HepG2 (cell line): ENCODE measurements around the gene SPOCD1.

ENCODE experiments used
- AHR ChIP-seq: IDR thresholded peaks from 2 replicates; pipeline ENCODE4 v1.6.1; 2018; ENCODE audit warnings: missing genetic modification reagents, missing compliant biosample characterization
- ARID5B ChIP-seq: IDR thresholded peaks from 2 replicates; pipeline ENCODE4 v1.4.0; 2020; ENCODE audit warnings: mild to moderate bottlenecking, missing genetic modification reagents
- HINFP ChIP-seq: sonication (generic); formaldehyde crosslinking; IDR thresholded peaks from 2 replicates; pipeline ENCODE4 v1.4.0; 2020; ENCODE audit warnings: low read depth, mild to moderate bottlenecking, missing genetic modification reagents
- MTA3 ChIP-seq: sonication (generic); formaldehyde crosslinking; IDR thresholded peaks from 2 replicates; pipeline ENCODE4 v1.4.0; 2020; ENCODE audit warnings: missing genetic modification reagents
- NR3C1 ChIP-seq: sonication (generic); formaldehyde crosslinking; IDR thresholded peaks from 2 replicates; pipeline ENCODE4 v1.4.0; 2020; ENCODE audit warnings: missing genetic modification reagents
- POLR2AphosphoS5 ChIP-seq: IDR thresholded peaks from 2 replicates; pipeline ENCODE4 v1.6.1; 2012; ENCODE audit warnings: low read depth, low read length
- TRIM24 ChIP-seq: sonication (generic); formaldehyde crosslinking; IDR thresholded peaks from 2 replicates; pipeline ENCODE4 v1.8.0; 2022; ENCODE audit warnings: mild to moderate bottlenecking, missing genetic modification reagents
- ZBTB49 ChIP-seq: sonication (generic); formaldehyde crosslinking; IDR thresholded peaks from 2 replicates; pipeline ENCODE4 v1.4.0; 2020; ENCODE audit warnings: missing genetic modification reagents, borderline replicate concordance
- ZBTB7A ChIP-seq: sonication (generic); formaldehyde crosslinking; IDR thresholded peaks from 2 replicates; pipeline ENCODE4 v1.8.0; 2022; ENCODE audit warnings: mild to moderate bottlenecking, missing genetic modification reagents
- ZNF749 ChIP-seq: sonication (generic); formaldehyde crosslinking; IDR thresholded peaks from 2 replicates; pipeline ENCODE4 v1.8.0; 2022; ENCODE audit warnings: mild to moderate bottlenecking, missing genetic modification reagents, moderate library complexity, borderline replicate concordance
- TF ChIP-seq, protein P1 (sequence below): sonication (generic); formaldehyde crosslinking; IDR thresholded peaks from 2 replicates; pipeline ENCODE4 v1.5.0; 2020; ENCODE audit warnings: mild to moderate bottlenecking, missing genetic modification reagents, moderate library complexity
- TF ChIP-seq, protein P2 (sequence below): sonication (generic); formaldehyde crosslinking; IDR thresholded peaks from 2 replicates; pipeline ENCODE4 v1.4.0; 2020; ENCODE audit warnings: missing genetic modification reagents
- TF ChIP-seq, protein P3 (sequence below): sonication (generic); formaldehyde crosslinking; IDR thresholded peaks from 2 replicates; pipeline ENCODE4 v1.4.0; 2020; ENCODE audit warnings: missing genetic modification reagents

DNA sequence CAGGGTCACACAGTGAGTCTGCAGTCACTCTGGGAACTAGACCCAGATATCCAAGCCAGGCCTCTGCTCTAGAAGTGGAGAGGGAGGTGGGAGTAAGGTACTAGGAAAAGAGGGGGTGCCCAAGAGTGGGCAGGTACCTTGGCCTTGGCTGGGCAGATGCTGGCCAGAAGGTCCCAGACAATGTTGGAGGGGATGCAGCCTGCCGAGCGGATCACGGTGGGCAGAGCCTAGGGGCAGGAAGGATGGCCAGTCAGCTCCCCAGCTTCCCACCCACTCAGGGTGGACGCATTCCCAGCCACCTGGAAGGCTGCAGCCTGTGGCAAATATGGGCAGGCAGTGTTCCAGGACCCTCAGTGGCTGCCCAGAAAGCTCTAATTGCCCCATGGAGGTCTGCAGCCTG is 23.3 kb downstream of the SPOCD1 start:
- TF ChIP-seq ARID5B, result no peak
- no peak for TF ChIP-seq TRIM24 (CRISPR knock-in tag)
- TF ChIP-seq, protein P1, sequence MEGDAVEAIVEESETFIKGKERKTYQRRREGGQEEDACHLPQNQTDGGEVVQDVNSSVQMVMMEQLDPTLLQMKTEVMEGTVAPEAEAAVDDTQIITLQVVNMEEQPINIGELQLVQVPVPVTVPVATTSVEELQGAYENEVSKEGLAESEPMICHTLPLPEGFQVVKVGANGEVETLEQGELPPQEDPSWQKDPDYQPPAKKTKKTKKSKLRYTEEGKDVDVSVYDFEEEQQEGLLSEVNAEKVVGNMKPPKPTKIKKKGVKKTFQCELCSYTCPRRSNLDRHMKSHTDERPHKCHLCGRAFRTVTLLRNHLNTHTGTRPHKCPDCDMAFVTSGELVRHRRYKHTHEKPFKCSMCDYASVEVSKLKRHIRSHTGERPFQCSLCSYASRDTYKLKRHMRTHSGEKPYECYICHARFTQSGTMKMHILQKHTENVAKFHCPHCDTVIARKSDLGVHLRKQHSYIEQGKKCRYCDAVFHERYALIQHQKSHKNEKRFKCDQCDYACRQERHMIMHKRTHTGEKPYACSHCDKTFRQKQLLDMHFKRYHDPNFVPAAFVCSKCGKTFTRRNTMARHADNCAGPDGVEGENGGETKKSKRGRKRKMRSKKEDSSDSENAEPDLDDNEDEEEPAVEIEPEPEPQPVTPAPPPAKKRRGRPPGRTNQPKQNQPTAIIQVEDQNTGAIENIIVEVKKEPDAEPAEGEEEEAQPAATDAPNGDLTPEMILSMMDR (CRISPR knock-in tag), result no peak
- TF ChIP-seq, protein P2, sequence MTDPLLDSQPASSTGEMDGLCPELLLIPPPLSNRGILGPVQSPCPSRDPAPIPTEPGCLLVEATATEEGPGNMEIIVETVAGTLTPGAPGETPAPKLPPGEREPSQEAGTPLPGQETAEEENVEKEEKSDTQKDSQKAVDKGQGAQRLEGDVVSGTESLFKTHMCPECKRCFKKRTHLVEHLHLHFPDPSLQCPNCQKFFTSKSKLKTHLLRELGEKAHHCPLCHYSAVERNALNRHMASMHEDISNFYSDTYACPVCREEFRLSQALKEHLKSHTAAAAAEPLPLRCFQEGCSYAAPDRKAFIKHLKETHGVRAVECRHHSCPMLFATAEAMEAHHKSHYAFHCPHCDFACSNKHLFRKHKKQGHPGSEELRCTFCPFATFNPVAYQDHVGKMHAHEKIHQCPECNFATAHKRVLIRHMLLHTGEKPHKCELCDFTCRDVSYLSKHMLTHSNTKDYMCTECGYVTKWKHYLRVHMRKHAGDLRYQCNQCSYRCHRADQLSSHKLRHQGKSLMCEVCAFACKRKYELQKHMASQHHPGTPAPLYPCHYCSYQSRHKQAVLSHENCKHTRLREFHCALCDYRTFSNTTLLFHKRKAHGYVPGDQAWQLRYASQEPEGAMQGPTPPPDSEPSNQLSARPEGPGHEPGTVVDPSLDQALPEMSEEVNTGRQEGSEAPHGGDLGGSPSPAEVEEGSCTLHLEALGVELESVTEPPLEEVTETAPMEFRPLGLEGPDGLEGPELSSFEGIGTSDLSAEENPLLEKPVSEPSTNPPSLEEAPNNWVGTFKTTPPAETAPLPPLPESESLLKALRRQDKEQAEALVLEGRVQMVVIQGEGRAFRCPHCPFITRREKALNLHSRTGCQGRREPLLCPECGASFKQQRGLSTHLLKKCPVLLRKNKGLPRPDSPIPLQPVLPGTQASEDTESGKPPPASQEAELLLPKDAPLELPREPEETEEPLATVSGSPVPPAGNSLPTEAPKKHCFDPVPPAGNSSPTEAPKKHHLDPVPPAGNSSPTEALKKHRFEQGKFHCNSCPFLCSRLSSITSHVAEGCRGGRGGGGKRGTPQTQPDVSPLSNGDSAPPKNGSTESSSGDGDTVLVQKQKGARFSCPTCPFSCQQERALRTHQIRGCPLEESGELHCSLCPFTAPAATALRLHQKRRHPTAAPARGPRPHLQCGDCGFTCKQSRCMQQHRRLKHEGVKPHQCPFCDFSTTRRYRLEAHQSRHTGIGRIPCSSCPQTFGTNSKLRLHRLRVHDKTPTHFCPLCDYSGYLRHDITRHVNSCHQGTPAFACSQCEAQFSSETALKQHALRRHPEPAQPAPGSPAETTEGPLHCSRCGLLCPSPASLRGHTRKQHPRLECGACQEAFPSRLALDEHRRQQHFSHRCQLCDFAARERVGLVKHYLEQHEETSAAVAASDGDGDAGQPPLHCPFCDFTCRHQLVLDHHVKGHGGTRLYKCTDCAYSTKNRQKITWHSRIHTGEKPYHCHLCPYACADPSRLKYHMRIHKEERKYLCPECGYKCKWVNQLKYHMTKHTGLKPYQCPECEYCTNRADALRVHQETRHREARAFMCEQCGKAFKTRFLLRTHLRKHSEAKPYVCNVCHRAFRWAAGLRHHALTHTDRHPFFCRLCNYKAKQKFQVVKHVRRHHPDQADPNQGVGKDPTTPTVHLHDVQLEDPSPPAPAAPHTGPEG (CRISPR knock-in tag), result no peak
- TF ChIP-seq ZBTB7A (CRISPR knock-in tag), result no peak
- TF ChIP-seq ZNF749 (CRISPR knock-in tag), result no peak
- TF ChIP-seq, protein P3, sequence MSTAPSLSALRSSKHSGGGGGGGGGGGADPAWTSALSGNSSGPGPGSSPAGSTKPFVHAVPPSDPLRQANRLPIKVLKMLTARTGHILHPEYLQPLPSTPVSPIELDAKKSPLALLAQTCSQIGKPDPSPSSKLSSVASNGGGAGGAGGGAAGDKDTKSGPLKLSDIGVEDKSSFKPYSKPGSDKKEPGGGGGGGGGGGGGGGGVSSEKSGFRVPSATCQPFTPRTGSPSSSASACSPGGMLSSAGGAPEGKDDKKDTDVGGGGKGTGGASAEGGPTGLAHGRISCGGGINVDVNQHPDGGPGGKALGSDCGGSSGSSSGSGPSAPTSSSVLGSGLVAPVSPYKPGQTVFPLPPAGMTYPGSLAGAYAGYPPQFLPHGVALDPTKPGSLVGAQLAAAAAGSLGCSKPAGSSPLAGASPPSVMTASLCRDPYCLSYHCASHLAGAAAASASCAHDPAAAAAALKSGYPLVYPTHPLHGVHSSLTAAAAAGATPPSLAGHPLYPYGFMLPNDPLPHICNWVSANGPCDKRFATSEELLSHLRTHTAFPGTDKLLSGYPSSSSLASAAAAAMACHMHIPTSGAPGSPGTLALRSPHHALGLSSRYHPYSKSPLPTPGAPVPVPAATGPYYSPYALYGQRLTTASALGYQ (CRISPR knock-in tag), result no peak
- TF ChIP-seq ZBTB49 (CRISPR knock-in tag), result no peak
- no peak for TF ChIP-seq POLR2AphosphoS5
- no peak for TF ChIP-seq MTA3 (CRISPR knock-in tag)
- no peak for TF ChIP-seq NR3C1 (CRISPR knock-in tag)
- TF ChIP-seq AHR (CRISPR knock-in tag), result no peak
- TF ChIP-seq HINFP (CRISPR knock-in tag), result no peak
